ENCODE measurements around the gene TARS2. TPM values are rescaled to one million over a fixed set of nuclear protein-coding genes. Genes with fewer than 3 reads are reported as not detected.

TARS2 gene
- total and polyA plus RNA-seq, 2 of the 4 experiments (the other 2 are of a cell fraction) = 10.9 to 21.8 TPM

- Histone ChIP-seq H4K8ac (ENCODE audit: low read depth in 2 of 2, low read length in 2 of 2) (no peak overlapping the region), H3K14ac (replicated peaks; ENCODE audit: low read depth, low read length) (no peak overlapping the region), H3K4me1 (ENCODE audit: control insufficient read depth, insufficient read depth, low read length) (no peaks in the 10 kb centered on the region), H3K79me1 (ENCODE audit: low read depth in 1 of 2, low read length in 2 of 2) (peaks cover 0 to 14% of the 10 kb centered on the region in 2 experiments; a peak in 1 of 4 replicates), H3K4ac (ENCODE audit: low read depth, low read length) (no peak overlapping the region), H2AFZ (replicated peaks; ENCODE audit: low read length, poor library complexity) (no peak overlapping the region), H3K56ac (ENCODE audit: extremely low read depth, insufficient read depth, low read length) (no peak overlapping the region), H4K20me1 (ENCODE audit: insufficient read depth, low read length) (no peaks in the 10 kb centered on the region), H2BK15ac (ENCODE audit: low read depth, low read length) (no peak overlapping the region), H3K4me3 (ENCODE audit: insufficient read depth, low read depth, low read length) (no peak overlapping the region), H3K27ac (ENCODE audit: insufficient read depth, low read length) (no peak overlapping the region), H2BK20ac (ENCODE audit: low read depth, low read length) (no peak overlapping the region), H2BK120ac (ENCODE audit: low read depth, low read length) (no peak overlapping the region), H2BK5ac (ENCODE audit: low read depth, low read length, poor library complexity, severe bottlenecking) (no peak overlapping the region), H4K91ac (ENCODE audit: insufficient read depth, low read depth, low read length) (no peak overlapping the region), H3K9me3 (ENCODE audit: control insufficient read depth, insufficient read depth, low read length) (no peaks in the 10 kb centered on the region), H4K5ac (ENCODE audit: low read depth, low read length) (no peak overlapping the region), H3K18ac (ENCODE audit: low read depth, low read length) (no peak overlapping the region), H2AK5ac (ENCODE audit: low read depth, low read length) (no peak overlapping the region), H3K9me1 (ENCODE audit: insufficient read depth, low read length) (no peaks in the 10 kb centered on the region), H3K36me3 (ENCODE audit: control insufficient read depth, insufficient read depth, low read length) (peaks cover 9% of the 10 kb centered on the region), H3K4me2 (ENCODE audit: low read depth, low read length) (no peak overlapping the region), H3K27me3 (ENCODE audit: control insufficient read depth, insufficient read depth, low read length) (no peaks in the 10 kb centered on the region), H2AK9ac (replicated peaks; ENCODE audit: low read depth, low read length, poor library complexity) (no peak overlapping the region), H3K23ac (ENCODE audit: low read depth, low read length) (no peak overlapping the region), H3K9ac (ENCODE audit: low read depth, low read length) (no peak overlapping the region)
- ChIA-PET POLR2A (ENCODE audit: unreplicated experiment) (no interaction called here), CTCF (no interaction called here)
- ATAC-seq (ENCODE audit: low read depth) (no peak), DNase-seq (no peak)
- BruUV-seq (replicated peaks) = no TSS peak
- in situ Hi-C loops (cut with MboI; ENCODE audit: low sequenced_read_pairs) = no loop called here
- intact Hi-C loops (cut with micrococcal nuclease) = no loop called here
- dilution Hi-C loops (cut with HindIII; ENCODE audit: low sequenced_read_pairs, unreplicated experiment) = no loop called here
- WGBS, 2 experiments (ENCODE audit: extremely low coverage in 2 of 2, insufficient read length in 1 of 2) = 86 to 100% methylated on average over 1 to 2 of the region's 2 CpGs
- no peak for TF ChIP-seq BHLHE40 (IDR thresholded peaks at IDR 0.05; ENCODE audit: low read depth, low read length)
- TF ChIP-seq RAD21 (IDR thresholded peaks at IDR 0.05; ENCODE audit: low read length) = no peak
- no peak for TF ChIP-seq CHD1 (IDR thresholded peaks at IDR 0.05; ENCODE audit: low read depth, low read length)
- TF ChIP-seq POLR2A (IDR thresholded peaks at IDR 0.05; ENCODE audit: low read depth, low read length) = no peak
- TF ChIP-seq RFX5 (IDR thresholded peaks at IDR 0.05; ENCODE audit: low read depth, low read length) = no peak
- no peak for TF ChIP-seq ELK1 (IDR thresholded peaks at IDR 0.05; ENCODE audit: borderline replicate concordance, low read depth, low read length)
- no peak for TF ChIP-seq MAZ (IDR thresholded peaks at IDR 0.05; ENCODE audit: borderline replicate concordance, low read depth, low read length)
- TF ChIP-seq MAFK (IDR thresholded peaks at IDR 0.05; ENCODE audit: low read depth, low read length) = no peak
- TF ChIP-seq CEBPB (IDR thresholded peaks at IDR 0.05; ENCODE audit: low read depth, low read length) = no peak
- no peak for TF ChIP-seq MXI1 (IDR thresholded peaks at IDR 0.05; ENCODE audit: borderline replicate concordance, low read depth, low read length)
Observed at GRCh38 chr1:150441121-150441520, 46.1 kb upstream of the TARS2 start.

All from IMR-90 (cell line).